HepG2 (cell line): ENCODE results near the gene SIRT6. TPM values are rescaled to one million over a fixed set of nuclear protein-coding genes. Genes with fewer than 3 reads are reported as not detected.
A peak's percentile ranks its signal among the peaks of the same experiment; 100 is the strongest.
"Not testable (repeated sequence)": the region's sequence is repeated elsewhere in the genome, so short reads cannot be mapped to it uniquely, and the experiment has no call there.

Experiments
- ATAC-seq: fragments of 200-7000 bp; cut with Tn5 transposase; 3 replicates; pipeline ENCODE4 v1.9.1; 2020; ENCODE audit warnings: mild to moderate bottlenecking, moderate library complexity
- BruUV-seq: library from RNA; stranded (reverse); fragments of 400-500 nt; replicated peaks from 2 replicates; lab custom pipeline; 2021; lab: Mats Ljungman, UMichigan
- CTCF ChIA-PET: fragments of 300-600 bp; formaldehyde crosslinking; extraction: SDS; loops from one replicate; lab custom pipeline; 2021; ENCODE audit warnings: low total read pairs, inconsistent platforms, low intra/inter-chr PET ratio; lab: Yijun Ruan, JAX
- POLR2A ChIA-PET: fragments of 350-600 bp; sonication (Branson Sonifier 250); formaldehyde crosslinking; loops from one replicate; lab custom pipeline; 2020; ENCODE audit warnings: antibody characterized with exemption, inconsistent platforms; lab: Yijun Ruan, JAX
- DNase-seq: peaks from one replicate; pipeline ENCODE4 v3.0.0-alpha.2; 2015; ENCODE audit warnings: low spot score
- FAIRE-seq: peaks from 3 replicates; lab custom pipeline; 2011; peaks lifted over from hg19 to GRCh38; lab: Jason Lieb, UNC
- H2AFZ ChIP-seq: one replicate; pipeline ENCODE4 v1.6.1; 2011; ENCODE audit warnings: low read length, inconsistent platforms
- H3K27ac ChIP-seq: fragments of 300-600 bp; 3 replicates; pipeline ENCODE4 v1.8.0; 2011; ENCODE audit warnings: mixed run types, mild to moderate bottlenecking, mixed read lengths, low read length, inconsistent platforms; ENCODE audit not compliant: insufficient read depth; ENCODE audit errors: extremely low read length
- H3K27me3 ChIP-seq, 2 experiments: fragments of 200-600 bp in 1 of 2; 2 replicates in 1 of 2; 3 replicates in 1 of 2; pipeline versions ENCODE4 v1.6.0 to v1.8.0; 2011; ENCODE audit warnings: low read length in 2 of 2, mild to moderate bottlenecking in 2 of 2, moderate library complexity in 2 of 2, inconsistent platforms in 1 of 2; ENCODE audit not compliant: insufficient read depth in 2 of 2, control insufficient read depth in 1 of 2
- H3K36me3 ChIP-seq, 2 experiments: fragments of 200-600 bp in 1 of 2; replicated peaks in 1 of 2; 2 replicates in 1 of 2; 3 replicates in 1 of 2; pipeline versions ENCODE4 v1.5.1 to v1.8.0; 2011; ENCODE audit warnings: low read length in 2 of 2, inconsistent platforms in 1 of 2; ENCODE audit not compliant: insufficient read depth in 2 of 2, control insufficient read depth in 1 of 2
- H3K4me1 ChIP-seq: 2 replicates; pipeline ENCODE4 v1.5.1; 2012; ENCODE audit warnings: low read length, inconsistent platforms; ENCODE audit not compliant: insufficient read depth
- H3K4me2 ChIP-seq: 2 replicates; pipeline ENCODE4 v1.6.0; 2011; ENCODE audit warnings: low read depth, low read length, inconsistent platforms
- H3K4me3 ChIP-seq, 3 experiments: fragments of 200-600 bp in 1 of 3; sonication (generic), shearing (Covaris generic) in 1 of 3; replicated peaks in 1 of 3; 2 replicates each; pipeline ENCODE4 v1.5.1; 2011 to 2016; ENCODE audit warnings: low read length in 3 of 3, inconsistent platforms in 2 of 3, low read depth in 2 of 3, mild to moderate bottlenecking in 2 of 3, control low read depth in 1 of 3, mixed read lengths in 1 of 3; ENCODE audit not compliant: insufficient read depth in 1 of 3
- H3K79me2 ChIP-seq: one replicate; pipeline ENCODE4 v1.6.1; 2011; ENCODE audit warnings: low read length, inconsistent platforms; ENCODE audit not compliant: insufficient read depth
- H3K9ac ChIP-seq: 2 replicates; pipeline ENCODE4 v1.6.0; 2011; ENCODE audit warnings: mild to moderate bottlenecking, low read depth, low read length, inconsistent platforms; ENCODE audit not compliant: insufficient read depth
- H3K9me3 ChIP-seq: 2 replicates; pipeline ENCODE4 v1.5.1; 2012; ENCODE audit warnings: mild to moderate bottlenecking, low read length
- H4K20me1 ChIP-seq: 2 replicates; pipeline ENCODE4 v1.6.0; 2011; ENCODE audit warnings: inconsistent platforms, mild to moderate bottlenecking, low read length, moderate library complexity; ENCODE audit not compliant: insufficient read depth
- KDM1A ChIP-seq: IDR thresholded peaks from 2 replicates; pipeline ENCODE4 v1.6.1; 2016; ENCODE audit warnings: missing compliant biosample characterization
- KLF11 ChIP-seq: IDR thresholded peaks from 2 replicates; pipeline ENCODE4 v1.6.1; 2016; ENCODE audit warnings: missing compliant biosample characterization
- KLF13 ChIP-seq: sonication (generic); formaldehyde crosslinking; IDR thresholded peaks from 2 replicates; pipeline ENCODE4 v1.4.0; 2020; ENCODE audit warnings: mild to moderate bottlenecking, missing genetic modification reagents
- MEIS2 ChIP-seq: sonication (generic); formaldehyde crosslinking; IDR thresholded peaks from 2 replicates; pipeline ENCODE4 v1.9.0; 2021; ENCODE audit warnings: mild to moderate bottlenecking, missing genetic modification reagents
- RFX1 ChIP-seq: fragments of 450-650 bp; IDR thresholded peaks from 2 replicates; pipeline ENCODE4 v1.6.1; 2017
- SKI ChIP-seq: fragments of 450-650 bp; IDR thresholded peaks from one replicate; pipeline ENCODE4 v1.6.1; 2018; ENCODE audit warnings: mild to moderate bottlenecking; ENCODE audit not compliant: partially characterized antibody
- SPEN ChIP-seq: sonication (generic); formaldehyde crosslinking; IDR thresholded peaks from 2 replicates; pipeline ENCODE4 v1.5.1; 2020; ENCODE audit warnings: low read depth, mild to moderate bottlenecking, missing genetic modification reagents
- YEATS2 ChIP-seq: sonication (generic); formaldehyde crosslinking; IDR thresholded peaks from 2 replicates; pipeline ENCODE4 v1.4.0; 2020; ENCODE audit warnings: missing genetic modification reagents, borderline replicate concordance
- ZMYM3 ChIP-seq: sonication (generic); formaldehyde crosslinking; IDR thresholded peaks from 2 replicates; pipeline ENCODE4 v1.5.1; 2020; ENCODE audit warnings: mild to moderate bottlenecking, missing genetic modification reagents
- ZNF121 ChIP-seq: sonication (generic); formaldehyde crosslinking; IDR thresholded peaks from 2 replicates; pipeline ENCODE4 v1.5.0; 2020; ENCODE audit warnings: mild to moderate bottlenecking, missing genetic modification reagents
- ZNF703 ChIP-seq: sonication (generic); formaldehyde crosslinking; IDR thresholded peaks from 2 replicates; pipeline ENCODE4 v1.5.1; 2020; ENCODE audit warnings: missing genetic modification reagents, mild to moderate bottlenecking, moderate library complexity, borderline replicate concordance
- ZNF737 ChIP-seq: sonication (generic); formaldehyde crosslinking; IDR thresholded peaks from 2 replicates; pipeline ENCODE4 v1.5.0; 2020; ENCODE audit warnings: missing genetic modification reagents, mild to moderate bottlenecking, borderline replicate concordance
- ZNF800 ChIP-seq: sonication (generic); formaldehyde crosslinking; IDR thresholded peaks from 2 replicates; pipeline ENCODE4 v1.4.0; 2020; ENCODE audit warnings: missing genetic modification reagents
- ZSCAN30 ChIP-seq: sonication (generic); formaldehyde crosslinking; IDR thresholded peaks from 2 replicates; pipeline ENCODE4 v1.5.0; 2020; ENCODE audit warnings: mild to moderate bottlenecking, missing genetic modification reagents
- WGBS: methylation state at CpG from one replicate; pipeline ENCODE4 v1.1.6; 2017; ENCODE audit warnings: low lambda C conversion rate; 5-methylcytosine and 5-hydroxymethylcytosine counted together
- in situ Hi-C: cut with HindIII; loops from 2 replicates; pipeline ENCODE4 v1.10.0; 2017; ENCODE audit warnings: low pct_unique_long_range_greater_than_20kb; ENCODE audit not compliant: extremely low pct_ligation_motif_present
- intact Hi-C: fragments of 100-400 bp; cut with micrococcal nuclease; formaldehyde crosslinking; loops from one replicate; pipeline ENCODE4 v1.10.0; 2022; ENCODE audit not compliant: unreplicated experiment
- polyA plus RNA-seq, 8 experiments: library from polyadenylated mRNA; depleted of rRNA in 3 of 8; stranded (reverse) in 7 of 8; unstranded in 1 of 8; fragments of >200 nt; fragmentation: Illumina TruSeq in 4 of 8; extraction: Trizol in 4 of 8; gene quantifications; 2 replicates each; pipeline versions ENCODE4 v1.2.1 to v1.2.3, GENCODE V29; 2011 to 2016; ENCODE audit warnings: low read depth in 4 of 8, missing spikeins in 1 of 8, mixed read lengths in 1 of 8; ENCODE audit not compliant: insufficient read depth in 1 of 8
- total RNA-seq, 5 experiments: library from RNA; depleted of rRNA; stranded (reverse); fragments of >200 nt; fragmentation: Illumina TruSeq; extraction: Trizol; gene quantifications; 2 replicates each; pipeline ENCODE4 v1.2.3, GENCODE V29; 2016; ENCODE audit warnings: low read depth in 1 of 5
- TF ChIP-seq, protein P1 (sequence below): sonication (generic); formaldehyde crosslinking; IDR thresholded peaks from 2 replicates; pipeline ENCODE4 v1.5.0; 2020; ENCODE audit warnings: mild to moderate bottlenecking, missing genetic modification reagents

SIRT6 gene
- total and polyA plus RNA-seq, 2 of the 13 experiments (the other 11 are each of a cell fraction or from before 2014, with no cell fraction given), result 11.0 to 18.4 TPM

DNA sequence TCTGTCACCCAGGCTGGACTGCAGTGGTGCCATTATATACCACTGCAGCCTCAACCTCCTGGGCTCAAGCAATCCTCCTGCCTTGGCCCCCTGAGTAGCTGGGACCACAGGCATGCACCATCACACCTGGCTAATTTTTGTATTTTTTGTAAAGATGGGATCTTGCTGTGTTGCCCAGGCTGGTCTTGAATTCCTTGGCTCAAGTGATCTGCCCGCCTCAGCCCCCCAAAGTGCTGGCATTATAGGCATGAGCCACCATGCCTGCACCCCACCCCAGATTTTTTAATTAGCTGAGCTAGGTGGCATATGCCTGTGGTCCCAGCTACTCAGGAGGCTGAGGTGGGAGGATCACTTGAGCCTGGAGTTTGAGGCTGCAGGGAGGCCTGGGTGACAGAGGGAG lies 39.4 kb downstream of the SIRT6 start:
- H3K4me1 ChIP-seq, result peaks cover 71% of the 10 kb centered on the region
- H3K9ac ChIP-seq, H3K4me3 ChIP-seq, CTCF ChIA-PET, H3K79me2 ChIP-seq, in situ Hi-C loops, FAIRE-seq, BruUV-seq, H3K27ac ChIP-seq, H3K27me3 ChIP-seq, H4K20me1 ChIP-seq, H3K9me3 ChIP-seq, H3K36me3 ChIP-seq, H3K4me2 ChIP-seq, DNase-seq, ATAC-seq, H2AFZ ChIP-seq: not testable (repeated sequence)
- intact Hi-C loops, result loop anchor here (5.0 to 10.0 kb wide), 2 partner anchors 44 to 88 kb away; no protein-coding TSS in a partner anchor
- WGBS, result 91% methylated on average over 1 of the region's 1 CpG
- TF ChIP-seq KDM1A (CRISPR knock-in tag) (peak; percentile 26; the same call in 1 of the 2 replicates), ZNF121 (CRISPR knock-in tag) (peak; percentile 95), ZMYM3 (CRISPR knock-in tag) (0 out of 2 replicates have a peak, but pooled peaks have one; percentile 20)
- TF ChIP-seq, protein P1, sequence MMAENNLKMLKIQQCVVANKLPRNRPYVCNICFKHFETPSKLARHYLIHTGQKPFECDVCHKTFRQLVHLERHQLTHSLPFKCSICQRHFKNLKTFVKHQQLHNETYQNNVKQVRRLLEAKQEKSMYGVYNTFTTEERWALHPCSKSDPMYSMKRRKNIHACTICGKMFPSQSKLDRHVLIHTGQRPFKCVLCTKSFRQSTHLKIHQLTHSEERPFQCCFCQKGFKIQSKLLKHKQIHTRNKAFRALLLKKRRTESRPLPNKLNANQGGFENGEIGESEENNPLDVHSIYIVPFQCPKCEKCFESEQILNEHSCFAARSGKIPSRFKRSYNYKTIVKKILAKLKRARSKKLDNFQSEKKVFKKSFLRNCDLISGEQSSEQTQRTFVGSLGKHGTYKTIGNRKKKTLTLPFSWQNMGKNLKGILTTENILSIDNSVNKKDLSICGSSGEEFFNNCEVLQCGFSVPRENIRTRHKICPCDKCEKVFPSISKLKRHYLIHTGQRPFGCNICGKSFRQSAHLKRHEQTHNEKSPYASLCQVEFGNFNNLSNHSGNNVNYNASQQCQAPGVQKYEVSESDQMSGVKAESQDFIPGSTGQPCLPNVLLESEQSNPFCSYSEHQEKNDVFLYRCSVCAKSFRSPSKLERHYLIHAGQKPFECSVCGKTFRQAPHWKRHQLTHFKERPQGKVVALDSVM (CRISPR knock-in tag), result peak; percentile 71
- POLR2A ChIA-PET, result interaction anchor here (1.5 kb wide), 1 partner anchor 17 kb away, joined by 4 read pairs; no protein-coding TSS in a partner anchor

- no peaks in the 10 kb centered on the region for H4K20me1 ChIP-seq
- peak overlapping the region; percentile 36; the same call in 1 of the 2 replicates for H3K4me2 ChIP-seq
- ATAC-seq, result peak; percentile 79
- no TSS peak for BruUV-seq
- H3K79me2 ChIP-seq, result no peaks in the 10 kb centered on the region
- intact Hi-C loops, result loop anchor here (5.0 to 10.0 kb wide), 2 partner anchors 47 to 85 kb away; no protein-coding TSS in a partner anchor
- POLR2A ChIA-PET, result interaction anchor here (1.1 to 2.1 kb wide), 6 partner anchors 9 to 155 kb away, joined by 3 to 13 read pairs (median 4); partner anchors contain the start of genes CREB3L3, EEF2 and ZBTB7A
- H3K27ac ChIP-seq, result no peak overlapping the region
- H3K4me3 ChIP-seq, result peak overlapping the region in 1 of 3 experiments; percentile 43; a peak in 1 of 6 replicates
- H3K27me3 ChIP-seq, result no peaks in the 10 kb centered on the region; a peak in 1 of 5 replicates
- 21% methylated on average over 12 of the region's 12 CpGs for WGBS
- peak; percentile 70 for DNase-seq
- CTCF ChIA-PET, result interaction anchor here (0.6 to 2.0 kb wide), 6 partner anchors 28 to 154 kb away, joined by 3 to 15 read pairs (median 5); no protein-coding TSS in a partner anchor
- FAIRE-seq, result peak; percentile 26
- no peak overlapping the region for H3K9ac ChIP-seq
- H3K4me1 ChIP-seq, result peaks cover 65% of the 10 kb centered on the region
- no peaks in the 10 kb centered on the region for H3K9me3 ChIP-seq
- no peaks in the 10 kb centered on the region for H3K36me3 ChIP-seq
- H2AFZ ChIP-seq, result no peak overlapping the region
- in situ Hi-C loops, result no loop called here
- TF ChIP-seq ZNF737 (CRISPR knock-in tag) (no peak), KLF13 (CRISPR knock-in tag) (no peak), ZNF800 (CRISPR knock-in tag) (0 out of 2 replicates have a peak, but pooled peaks have one; percentile 18), MEIS2 (no peak), SPEN (CRISPR knock-in tag) (no peak), YEATS2 (CRISPR knock-in tag) (no peak), ZSCAN30 (CRISPR knock-in tag) (no peak), KLF11 (CRISPR knock-in tag) (no peak), RFX1 (no peak), ZNF703 (CRISPR knock-in tag) (no peak), SKI (no peak)
Measured at GRCh38 chr19:4140237-4140711, 42.1 kb downstream of the SIRT6 start.
